Midbrain (tissue), 1 donor: ENCODE measurements around the gene HTRA1.

Experiments
- DNase-seq: peaks from one replicate; lab custom pipeline; 2025; lab: John Stamatoyannopoulos, UW

HTRA1 gene

GRCh38 chr10:122474131-122474818 is 12.9 kb downstream of the HTRA1 start:
- peak; percentile 59 for DNase-seq

GRCh38 chr10:122475100-122475499 is 13.7 kb downstream of the HTRA1 start:
- peak; percentile 65 for DNase-seq

- DNase-seq = no peak
These were observed 14.4 kb downstream of the HTRA1 start for GRCh38 chr10:122475591-122476332.

- no peak for DNase-seq
These were observed 15.0 kb downstream of the HTRA1 start for GRCh38 chr10:122476333-122476695.

GRCh38 chr10:122477436-122477835 is 16.1 kb downstream of the HTRA1 start:
- DNase-seq = peak; percentile 27

GRCh38 chr10:122478971-122479370 is 17.6 kb downstream of the HTRA1 start:
- peak; percentile 88 for DNase-seq

GRCh38 chr10:122480146-122480833 is 18.9 kb downstream of the HTRA1 start:
- no peak for DNase-seq

- no peak for DNase-seq
These were observed 20.1 kb downstream of the HTRA1 start for GRCh38 chr10:122481296-122482056.

- no peak for DNase-seq
These were observed 23.1 kb downstream of the HTRA1 start for GRCh38 chr10:122484276-122485060.

- DNase-seq = peak; percentile 75
These were observed 24.3 kb downstream of the HTRA1 start for GRCh38 chr10:122485670-122486069.

GRCh38 chr10:122486406-122487080 is 25.2 kb downstream of the HTRA1 start:
- DNase-seq = no peak

- DNase-seq = no peak
These were observed 25.9 kb downstream of the HTRA1 start for GRCh38 chr10:122487174-122487765.

- no peak for DNase-seq
These were observed 28.9 kb downstream of the HTRA1 start for GRCh38 chr10:122490268-122490667.

GRCh38 chr10:122490786-122491680 is 29.7 kb downstream of the HTRA1 start:
- DNase-seq = no peak

GRCh38 chr10:122492006-122492405 is 30.7 kb downstream of the HTRA1 start:
- DNase-seq = no peak

- no peak for DNase-seq
These were observed 31.7 kb downstream of the HTRA1 start for GRCh38 chr10:122492999-122493481.

- no peak for DNase-seq
These were observed 32.4 kb downstream of the HTRA1 start for GRCh38 chr10:122493761-122494160.

- DNase-seq = no peak
These were observed 32.9 kb downstream of the HTRA1 start for GRCh38 chr10:122494173-122494820.

- DNase-seq = no peak
These were observed 33.5 kb downstream of the HTRA1 start for GRCh38 chr10:122494833-122495232.
